ENCODE measurements around the gene ISCA2.

The ISCA2 gene

GRCh38 chr14:74508844-74509428, 15.4 kb downstream of the ISCA2 start:
- DNase-seq, result no peak

GRCh38 chr14:74509587-74510222, 16.1 kb downstream of the ISCA2 start:
- no peak for DNase-seq

- no peak for DNase-seq
These were observed 16.8 kb downstream of the ISCA2 start for GRCh38 chr14:74510223-74510931.

GRCh38 chr14:74510959-74511409, 17.4 kb downstream of the ISCA2 start:
- DNase-seq, result no peak

- no peak for DNase-seq
These were observed 18.6 kb downstream of the ISCA2 start for GRCh38 chr14:74511966-74512830.

- DNase-seq, result no peak
These were observed 20.9 kb downstream of the ISCA2 start for GRCh38 chr14:74514471-74514941.

- DNase-seq, result no peak
These were observed 22.4 kb downstream of the ISCA2 start for GRCh38 chr14:74515891-74516412.

- DNase-seq, result no peak
These were observed 23.0 kb downstream of the ISCA2 start for GRCh38 chr14:74516451-74517160.

GRCh38 chr14:74517731-74518130, 24.2 kb downstream of the ISCA2 start:
- no peak for DNase-seq

- peak; percentile 17 for DNase-seq
These were observed 24.7 kb downstream of the ISCA2 start for GRCh38 chr14:74518221-74518620.

- no peak for DNase-seq
These were observed 25.9 kb downstream of the ISCA2 start for GRCh38 chr14:74519316-74520074.

- DNase-seq, result no peak
These were observed 28.2 kb downstream of the ISCA2 start for GRCh38 chr14:74521756-74522155.

GRCh38 chr14:74522740-74523139, 29.2 kb downstream of the ISCA2 start:
- DNase-seq, result no peak

- DNase-seq, result no peak
These were observed 30.7 kb downstream of the ISCA2 start for GRCh38 chr14:74524076-74524811.

GRCh38 chr14:74524812-74525135, 31.2 kb downstream of the ISCA2 start:
- no peak for DNase-seq

GRCh38 chr14:74525361-74525851, 31.8 kb downstream of the ISCA2 start:
- no peak for DNase-seq

- DNase-seq, result no peak
These were observed 33.5 kb downstream of the ISCA2 start for GRCh38 chr14:74526854-74527585.

GRCh38 chr14:74527736-74528280, 34.2 kb downstream of the ISCA2 start:
- no peak for DNase-seq

GRCh38 chr14:74528406-74528805, 34.8 kb downstream of the ISCA2 start:
- DNase-seq, result no peak

GRCh38 chr14:74528886-74529285, 35.3 kb downstream of the ISCA2 start:
- no peak for DNase-seq

Data from DMS153 (cell line).